GM23338 (cell line): ENCODE results near the gene GTF2E1. TPM values are rescaled to one million over a fixed set of nuclear protein-coding genes. Genes with fewer than 3 reads are reported as not detected.

Experiments
- ATAC-seq: fragments of 200-7000 bp; cut with Tn5 transposase; 3 replicates; pipeline ENCODE4 v1.9.1; 2020
- DNase-seq: peaks from one replicate; pipeline ENCODE4 v3.0.0-alpha.2; 2015; ENCODE audit warnings: low spot score
- H2AFZ ChIP-seq: fragments of 200-600 bp; sonication (generic); 2 replicates; pipeline ENCODE4 v1.8.0; 2016; ENCODE audit warnings: antibody characterized with exemption, mild to moderate bottlenecking, moderate library complexity
- H3F3A ChIP-seq: fragments of 200-600 bp; sonication (generic); replicated peaks from 2 replicates; pipeline ENCODE4 v1.8.0; 2017; ENCODE audit warnings: antibody characterized with exemption, mixed run types, low read depth
- H3K27ac ChIP-seq: fragments of 200-600 bp; sonication (generic); 2 replicates; pipeline ENCODE4 v1.6.1; 2016; ENCODE audit warnings: low read depth
- H3K27me3 ChIP-seq: fragments of 200-600 bp; sonication (generic); 2 replicates; pipeline ENCODE4 v1.8.0; 2016; ENCODE audit warnings: mild to moderate bottlenecking, mixed run types, moderate library complexity; ENCODE audit not compliant: insufficient read depth
- H3K36me3 ChIP-seq: fragments of 200-600 bp; sonication (generic); 2 replicates; pipeline ENCODE4 v1.8.0; 2016; ENCODE audit warnings: mild to moderate bottlenecking; ENCODE audit not compliant: insufficient read depth
- H3K4me1 ChIP-seq: fragments of 200-600 bp; sonication (generic); 2 replicates; pipeline ENCODE4 v1.8.0; 2016; ENCODE audit warnings: mild to moderate bottlenecking, moderate library complexity; ENCODE audit not compliant: insufficient read depth
- H3K4me2 ChIP-seq: fragments of 200-600 bp; sonication (generic); 2 replicates; pipeline ENCODE4 v1.7.1; 2017; ENCODE audit warnings: mixed run types
- H3K4me3 ChIP-seq: fragments of 200-600 bp; sonication (generic); 2 replicates; pipeline ENCODE4 v1.6.1; 2016; ENCODE audit warnings: mixed run types
- H3K79me2 ChIP-seq: fragments of 200-600 bp; sonication (generic); replicated peaks from 2 replicates; pipeline ENCODE4 v1.8.0; 2017; ENCODE audit warnings: mild to moderate bottlenecking; ENCODE audit not compliant: insufficient read depth
- H3K9me2 ChIP-seq: fragments of 200-600 bp; sonication (generic); 2 replicates; pipeline ENCODE4 v1.8.0; 2017; ENCODE audit not compliant: insufficient read depth
- H4K20me1 ChIP-seq: fragments of 200-600 bp; sonication (generic); replicated peaks from 2 replicates; pipeline ENCODE4 v1.8.0; 2017; ENCODE audit warnings: mild to moderate bottlenecking; ENCODE audit not compliant: insufficient read depth
- H3K27ac Mint-ChIP-seq: 2 replicates; pipeline ENCODE4 v1.8.0; 2020; ENCODE audit warnings: inconsistent platforms, mild to moderate bottlenecking, moderate library complexity, mixed read lengths
- H3K27me3 Mint-ChIP-seq: 3 replicates; pipeline ENCODE4 v1.8.0; 2022; ENCODE audit warnings: low read depth, mild to moderate bottlenecking, moderate library complexity, mixed read lengths, inconsistent platforms; ENCODE audit not compliant: insufficient read depth, poor library complexity
- H3K36me3 Mint-ChIP-seq: 3 replicates; pipeline ENCODE4 v1.8.0; 2021; ENCODE audit warnings: low read depth, mild to moderate bottlenecking, inconsistent platforms, moderate library complexity, mixed read lengths
- H3K4me1 Mint-ChIP-seq: 3 replicates; pipeline ENCODE4 v1.8.0; 2020; ENCODE audit warnings: mild to moderate bottlenecking, inconsistent platforms, mixed read lengths
- H3K4me3 Mint-ChIP-seq: 3 replicates; pipeline ENCODE4 v1.8.0; 2021; ENCODE audit warnings: moderate library complexity, mild to moderate bottlenecking, inconsistent platforms, mixed read lengths
- H3K9me3 Mint-ChIP-seq: 3 replicates; pipeline ENCODE4 v1.8.0; 2020; ENCODE audit warnings: moderate library complexity, mild to moderate bottlenecking, inconsistent platforms, mixed read lengths
- EZH2 ChIP-seq: fragments of 200-600 bp; sonication (generic); IDR thresholded peaks from one replicate; pipeline ENCODE4 v1.8.0; 2017; ENCODE audit warnings: antibody characterized with exemption, mild to moderate bottlenecking, low read depth; ENCODE audit not compliant: unreplicated experiment
- EZH2phosphoT487 ChIP-seq: fragments of 200-600 bp; sonication (generic); IDR thresholded peaks from one replicate; pipeline ENCODE4 v1.8.1; 2018; ENCODE audit warnings: antibody characterized with exemption; ENCODE audit not compliant: unreplicated experiment
- STAT1 ChIP-seq: IDR thresholded peaks from one replicate; pipeline ENCODE4 v1.6.1; 2016; ENCODE audit warnings: antibody characterized with exemption; ENCODE audit not compliant: unreplicated experiment
- polyA plus RNA-seq: library from polyadenylated mRNA; unstranded; fragments of >200 nt; fragmentation: Nextera tagmentation; extraction: Ambion mirVana; gene quantifications from 2 replicates; pipeline ENCODE4 v1.2.1, GENCODE V29; 2016
- total RNA-seq: library from RNA; depleted of rRNA; stranded (reverse); fragments of >200 nt; shearing (Covaris generic); gene quantifications from 2 replicates; pipeline ENCODE4 v1.2.3, GENCODE V29; 2014
- TF ChIP-seq, protein P1 (sequence below): fragments of 250-450 bp; sonication (Bioruptor Pico); IDR thresholded peaks from 2 replicates; pipeline ENCODE4 v1.5.0; 2020; ENCODE audit warnings: mild to moderate bottlenecking, moderate library complexity
- TF ChIP-seq, protein P2 (sequence below): IDR thresholded peaks from one replicate; pipeline ENCODE4 v1.6.1; 2018; ENCODE audit warnings: antibody characterized with exemption; ENCODE audit not compliant: unreplicated experiment

GTF2E1 gene
- total and polyA plus RNA-seq, 2 experiments from 2014 or later, result 24.3 to 69.0 TPM

DNA sequence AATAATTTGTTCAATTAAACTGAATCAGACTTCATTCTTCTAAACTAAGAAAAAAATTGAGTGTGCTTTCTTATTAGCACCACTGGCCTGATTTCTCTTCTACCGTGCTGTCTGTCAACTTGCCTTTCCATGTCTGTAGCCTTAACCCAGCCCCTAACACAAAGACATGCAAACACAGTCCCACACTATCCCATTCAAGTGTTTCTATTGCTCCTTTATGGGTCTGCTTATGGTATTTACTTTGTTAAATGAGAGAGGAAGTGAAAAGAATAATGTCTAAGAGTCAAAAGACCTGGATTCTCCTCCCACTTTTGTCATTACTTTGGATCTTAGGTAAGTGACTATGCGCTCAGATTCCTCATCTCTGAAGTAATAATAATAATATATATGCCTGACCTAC, 55.3 kb downstream of the GTF2E1 start (continued):
- TF ChIP-seq, protein P1, sequence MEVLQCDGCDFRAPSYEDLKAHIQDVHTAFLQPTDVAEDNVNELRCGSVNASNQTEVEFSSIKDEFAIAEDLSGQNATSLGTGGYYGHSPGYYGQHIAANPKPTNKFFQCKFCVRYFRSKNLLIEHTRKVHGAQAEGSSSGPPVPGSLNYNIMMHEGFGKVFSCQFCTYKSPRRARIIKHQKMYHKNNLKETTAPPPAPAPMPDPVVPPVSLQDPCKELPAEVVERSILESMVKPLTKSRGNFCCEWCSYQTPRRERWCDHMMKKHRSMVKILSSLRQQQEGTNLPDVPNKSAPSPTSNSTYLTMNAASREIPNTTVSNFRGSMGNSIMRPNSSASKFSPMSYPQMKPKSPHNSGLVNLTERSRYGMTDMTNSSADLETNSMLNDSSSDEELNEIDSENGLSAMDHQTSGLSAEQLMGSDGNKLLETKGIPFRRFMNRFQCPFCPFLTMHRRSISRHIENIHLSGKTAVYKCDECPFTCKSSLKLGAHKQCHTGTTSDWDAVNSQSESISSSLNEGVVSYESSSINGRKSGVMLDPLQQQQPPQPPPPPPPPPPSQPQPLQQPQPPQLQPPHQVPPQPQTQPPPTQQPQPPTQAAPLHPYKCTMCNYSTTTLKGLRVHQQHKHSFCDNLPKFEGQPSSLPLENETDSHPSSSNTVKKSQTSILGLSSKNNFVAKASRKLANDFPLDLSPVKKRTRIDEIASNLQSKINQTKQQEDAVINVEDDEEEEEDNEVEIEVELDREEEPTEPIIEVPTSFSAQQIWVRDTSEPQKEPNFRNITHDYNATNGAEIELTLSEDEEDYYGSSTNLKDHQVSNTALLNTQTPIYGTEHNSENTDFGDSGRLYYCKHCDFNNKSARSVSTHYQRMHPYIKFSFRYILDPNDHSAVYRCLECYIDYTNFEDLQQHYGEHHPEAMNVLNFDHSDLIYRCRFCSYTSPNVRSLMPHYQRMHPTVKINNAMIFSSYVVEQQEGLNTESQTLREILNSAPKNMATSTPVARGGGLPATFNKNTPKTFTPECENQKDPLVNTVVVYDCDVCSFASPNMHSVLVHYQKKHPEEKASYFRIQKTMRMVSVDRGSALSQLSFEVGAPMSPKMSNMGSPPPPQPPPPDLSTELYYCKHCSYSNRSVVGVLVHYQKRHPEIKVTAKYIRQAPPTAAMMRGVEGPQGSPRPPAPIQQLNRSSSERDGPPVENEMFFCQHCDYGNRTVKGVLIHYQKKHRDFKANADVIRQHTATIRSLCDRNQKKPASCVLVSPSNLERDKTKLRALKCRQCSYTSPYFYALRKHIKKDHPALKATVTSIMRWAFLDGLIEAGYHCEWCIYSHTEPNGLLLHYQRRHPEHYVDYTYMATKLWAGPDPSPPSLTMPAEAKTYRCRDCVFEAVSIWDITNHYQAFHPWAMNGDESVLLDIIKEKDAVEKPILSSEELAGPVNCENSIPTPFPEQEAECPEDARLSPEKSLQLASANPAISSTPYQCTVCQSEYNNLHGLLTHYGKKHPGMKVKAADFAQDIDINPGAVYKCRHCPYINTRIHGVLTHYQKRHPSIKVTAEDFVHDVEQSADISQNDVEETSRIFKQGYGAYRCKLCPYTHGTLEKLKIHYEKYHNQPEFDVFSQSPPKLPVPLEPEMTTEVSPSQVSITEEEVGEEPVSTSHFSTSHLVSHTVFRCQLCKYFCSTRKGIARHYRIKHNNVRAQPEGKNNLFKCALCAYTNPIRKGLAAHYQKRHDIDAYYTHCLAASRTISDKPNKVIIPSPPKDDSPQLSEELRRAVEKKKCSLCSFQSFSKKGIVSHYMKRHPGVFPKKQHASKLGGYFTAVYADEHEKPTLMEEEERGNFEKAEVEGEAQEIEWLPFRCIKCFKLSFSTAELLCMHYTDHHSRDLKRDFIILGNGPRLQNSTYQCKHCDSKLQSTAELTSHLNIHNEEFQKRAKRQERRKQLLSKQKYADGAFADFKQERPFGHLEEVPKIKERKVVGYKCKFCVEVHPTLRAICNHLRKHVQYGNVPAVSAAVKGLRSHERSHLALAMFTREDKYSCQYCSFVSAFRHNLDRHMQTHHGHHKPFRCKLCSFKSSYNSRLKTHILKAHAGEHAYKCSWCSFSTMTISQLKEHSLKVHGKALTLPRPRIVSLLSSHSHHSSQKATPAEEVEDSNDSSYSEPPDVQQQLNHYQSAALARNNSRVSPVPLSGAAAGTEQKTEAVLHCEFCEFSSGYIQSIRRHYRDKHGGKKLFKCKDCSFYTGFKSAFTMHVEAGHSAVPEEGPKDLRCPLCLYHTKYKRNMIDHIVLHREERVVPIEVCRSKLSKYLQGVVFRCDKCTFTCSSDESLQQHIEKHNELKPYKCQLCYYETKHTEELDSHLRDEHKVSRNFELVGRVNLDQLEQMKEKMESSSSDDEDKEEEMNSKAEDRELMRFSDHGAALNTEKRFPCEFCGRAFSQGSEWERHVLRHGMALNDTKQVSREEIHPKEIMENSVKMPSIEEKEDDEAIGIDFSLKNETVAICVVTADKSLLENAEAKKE (CRISPR knock-in tag), result no peak
- TF ChIP-seq, protein P2, sequence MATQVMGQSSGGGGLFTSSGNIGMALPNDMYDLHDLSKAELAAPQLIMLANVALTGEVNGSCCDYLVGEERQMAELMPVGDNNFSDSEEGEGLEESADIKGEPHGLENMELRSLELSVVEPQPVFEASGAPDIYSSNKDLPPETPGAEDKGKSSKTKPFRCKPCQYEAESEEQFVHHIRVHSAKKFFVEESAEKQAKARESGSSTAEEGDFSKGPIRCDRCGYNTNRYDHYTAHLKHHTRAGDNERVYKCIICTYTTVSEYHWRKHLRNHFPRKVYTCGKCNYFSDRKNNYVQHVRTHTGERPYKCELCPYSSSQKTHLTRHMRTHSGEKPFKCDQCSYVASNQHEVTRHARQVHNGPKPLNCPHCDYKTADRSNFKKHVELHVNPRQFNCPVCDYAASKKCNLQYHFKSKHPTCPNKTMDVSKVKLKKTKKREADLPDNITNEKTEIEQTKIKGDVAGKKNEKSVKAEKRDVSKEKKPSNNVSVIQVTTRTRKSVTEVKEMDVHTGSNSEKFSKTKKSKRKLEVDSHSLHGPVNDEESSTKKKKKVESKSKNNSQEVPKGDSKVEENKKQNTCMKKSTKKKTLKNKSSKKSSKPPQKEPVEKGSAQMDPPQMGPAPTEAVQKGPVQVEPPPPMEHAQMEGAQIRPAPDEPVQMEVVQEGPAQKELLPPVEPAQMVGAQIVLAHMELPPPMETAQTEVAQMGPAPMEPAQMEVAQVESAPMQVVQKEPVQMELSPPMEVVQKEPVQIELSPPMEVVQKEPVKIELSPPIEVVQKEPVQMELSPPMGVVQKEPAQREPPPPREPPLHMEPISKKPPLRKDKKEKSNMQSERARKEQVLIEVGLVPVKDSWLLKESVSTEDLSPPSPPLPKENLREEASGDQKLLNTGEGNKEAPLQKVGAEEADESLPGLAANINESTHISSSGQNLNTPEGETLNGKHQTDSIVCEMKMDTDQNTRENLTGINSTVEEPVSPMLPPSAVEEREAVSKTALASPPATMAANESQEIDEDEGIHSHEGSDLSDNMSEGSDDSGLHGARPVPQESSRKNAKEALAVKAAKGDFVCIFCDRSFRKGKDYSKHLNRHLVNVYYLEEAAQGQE, result no peak
- TF ChIP-seq STAT1 (no peak), EZH2 (no peak)

DNA sequence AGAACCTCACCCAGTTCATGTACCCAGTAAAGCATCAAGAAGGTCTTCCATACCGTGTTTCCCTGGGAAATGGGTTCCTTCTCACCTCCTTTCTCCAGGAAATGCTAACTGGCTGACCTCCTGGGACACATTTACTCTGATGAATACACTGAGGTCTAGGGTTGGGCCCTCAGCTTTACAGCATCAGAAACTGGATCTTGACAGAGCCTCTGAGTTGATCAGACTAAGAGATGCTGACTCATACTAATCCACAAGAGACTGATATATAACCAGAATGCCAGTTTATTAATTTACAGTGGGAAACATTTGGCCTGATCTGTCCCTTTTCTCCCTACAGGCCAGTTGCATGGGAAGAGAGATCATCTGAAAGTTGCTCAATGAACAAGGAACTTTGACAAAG, 55.8 kb downstream of the GTF2E1 start:
- no peak overlapping the region for H3K4me2 ChIP-seq
- Mint-ChIP-seq H3K27me3 (no peaks in the 10 kb centered on the region), H3K4me3 (no peak overlapping the region), H3K27ac (peak overlapping the region; percentile 57; the same call in 1 of the 2 replicates), H3K4me1 (peaks cover 29% of the 10 kb centered on the region), H3K9me3 (no peaks in the 10 kb centered on the region), H3K36me3 (no peaks in the 10 kb centered on the region)
- no peak overlapping the region for H2AFZ ChIP-seq
- no peaks in the 10 kb centered on the region for H3K27me3 ChIP-seq
- peaks cover 4% of the 10 kb centered on the region for H3K9me2 ChIP-seq
- H3K27ac ChIP-seq, result no peak overlapping the region
- DNase-seq (no peak), ATAC-seq (no peak)
- H3K79me2 ChIP-seq, result no peaks in the 10 kb centered on the region
- no peaks in the 10 kb centered on the region for H4K20me1 ChIP-seq
- H3K36me3 ChIP-seq, result no peaks in the 10 kb centered on the region
- no peak overlapping the region for H3K4me3 ChIP-seq
- H3K4me1 ChIP-seq, result peaks cover 16% of the 10 kb centered on the region
- no peaks in the 10 kb centered on the region for H3F3A ChIP-seq
- TF ChIP-seq, protein P1 (CRISPR knock-in tag), result no peak
- no peak for TF ChIP-seq EZH2phosphoT487
